Gastrocnemius medialis (tissue), 4 donors: Measurements from ENCODE around the gene BEND7.

ENCODE experiments used
- POLR2A ChIP-seq, 2 donors: fragments of 450-650 bp; IDR thresholded peaks; one replicate each; pipeline ENCODE4 v1.6.1; 2017; ENCODE audit warnings: antibody characterized with exemption in 2 of 2, mild to moderate bottlenecking in 2 of 2, moderate library complexity in 2 of 2
- TF ChIP-seq, protein P1 (sequence below), 5 experiments: fragments of 450-650 bp in 3 of 5; fragments of 200-600 bp in 2 of 5; sonication (generic) in 2 of 5; IDR thresholded peaks in 4 of 5; conservative IDR thresholded peaks in 1 of 5; 1 replicate in 4 of 5; 2 replicates in 1 of 5; pipeline ENCODE4 v1.5.1; 2016 to 2019; ENCODE audit warnings: antibody characterized with exemption in 5 of 5, mild to moderate bottlenecking in 3 of 5, moderate library complexity in 3 of 5

DNA sequence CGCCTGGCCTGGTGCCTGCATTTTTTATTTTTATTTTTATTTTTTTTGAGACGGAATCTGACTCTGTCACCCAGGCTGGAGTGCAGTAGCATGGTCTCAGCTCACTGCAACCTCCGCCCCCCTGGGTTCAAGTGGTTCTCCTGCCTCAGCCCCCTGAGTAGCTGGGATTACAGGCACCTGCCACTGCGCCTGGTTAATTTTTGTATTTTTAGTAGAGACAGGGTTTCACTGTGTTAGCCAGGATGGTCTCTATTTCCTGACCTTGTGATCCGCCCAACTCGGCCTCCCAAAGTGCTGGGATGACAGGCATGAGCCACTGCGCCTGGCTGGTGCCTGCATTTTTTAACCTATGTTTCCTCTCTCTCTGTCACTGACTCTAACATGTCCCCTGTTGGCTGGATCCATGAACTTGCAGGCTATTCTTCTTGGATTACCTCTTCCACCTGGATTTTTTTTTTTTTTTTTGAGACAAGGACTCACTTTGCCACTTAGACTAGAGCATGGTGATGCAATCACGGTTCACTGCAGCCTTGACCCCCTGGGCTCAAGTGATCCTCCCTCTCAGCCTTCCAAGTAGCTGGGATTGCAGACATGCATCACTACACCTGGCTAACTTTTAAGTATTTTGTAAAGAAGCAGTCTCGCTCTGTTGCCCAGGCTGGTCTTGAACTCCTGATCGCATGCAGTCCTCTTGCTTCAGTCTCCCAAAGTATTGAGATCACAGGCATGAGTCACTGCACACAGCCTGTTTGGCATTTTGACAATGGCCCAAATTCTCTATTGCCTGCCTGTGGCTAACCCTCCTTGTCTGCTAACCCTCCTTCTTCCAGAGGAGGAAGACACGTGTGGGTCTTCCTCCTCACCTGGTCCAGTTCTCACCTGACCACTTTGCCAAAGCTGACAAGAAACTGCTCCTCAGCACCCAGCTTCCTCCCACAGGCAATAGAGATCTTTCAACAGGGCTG is 34.9 kb upstream of the BEND7 start:
- TF ChIP-seq, protein P1, sequence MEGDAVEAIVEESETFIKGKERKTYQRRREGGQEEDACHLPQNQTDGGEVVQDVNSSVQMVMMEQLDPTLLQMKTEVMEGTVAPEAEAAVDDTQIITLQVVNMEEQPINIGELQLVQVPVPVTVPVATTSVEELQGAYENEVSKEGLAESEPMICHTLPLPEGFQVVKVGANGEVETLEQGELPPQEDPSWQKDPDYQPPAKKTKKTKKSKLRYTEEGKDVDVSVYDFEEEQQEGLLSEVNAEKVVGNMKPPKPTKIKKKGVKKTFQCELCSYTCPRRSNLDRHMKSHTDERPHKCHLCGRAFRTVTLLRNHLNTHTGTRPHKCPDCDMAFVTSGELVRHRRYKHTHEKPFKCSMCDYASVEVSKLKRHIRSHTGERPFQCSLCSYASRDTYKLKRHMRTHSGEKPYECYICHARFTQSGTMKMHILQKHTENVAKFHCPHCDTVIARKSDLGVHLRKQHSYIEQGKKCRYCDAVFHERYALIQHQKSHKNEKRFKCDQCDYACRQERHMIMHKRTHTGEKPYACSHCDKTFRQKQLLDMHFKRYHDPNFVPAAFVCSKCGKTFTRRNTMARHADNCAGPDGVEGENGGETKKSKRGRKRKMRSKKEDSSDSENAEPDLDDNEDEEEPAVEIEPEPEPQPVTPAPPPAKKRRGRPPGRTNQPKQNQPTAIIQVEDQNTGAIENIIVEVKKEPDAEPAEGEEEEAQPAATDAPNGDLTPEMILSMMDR (IDR thresholded peaks at IDR 0.05 in 4 of 5, conservative IDR thresholded peaks at IDR 0.05 in 1 of 5): no peak
- no peak for TF ChIP-seq POLR2A (IDR thresholded peaks at IDR 0.05)
